Measurements from ENCODE around the gene CDYL.

DNA sequence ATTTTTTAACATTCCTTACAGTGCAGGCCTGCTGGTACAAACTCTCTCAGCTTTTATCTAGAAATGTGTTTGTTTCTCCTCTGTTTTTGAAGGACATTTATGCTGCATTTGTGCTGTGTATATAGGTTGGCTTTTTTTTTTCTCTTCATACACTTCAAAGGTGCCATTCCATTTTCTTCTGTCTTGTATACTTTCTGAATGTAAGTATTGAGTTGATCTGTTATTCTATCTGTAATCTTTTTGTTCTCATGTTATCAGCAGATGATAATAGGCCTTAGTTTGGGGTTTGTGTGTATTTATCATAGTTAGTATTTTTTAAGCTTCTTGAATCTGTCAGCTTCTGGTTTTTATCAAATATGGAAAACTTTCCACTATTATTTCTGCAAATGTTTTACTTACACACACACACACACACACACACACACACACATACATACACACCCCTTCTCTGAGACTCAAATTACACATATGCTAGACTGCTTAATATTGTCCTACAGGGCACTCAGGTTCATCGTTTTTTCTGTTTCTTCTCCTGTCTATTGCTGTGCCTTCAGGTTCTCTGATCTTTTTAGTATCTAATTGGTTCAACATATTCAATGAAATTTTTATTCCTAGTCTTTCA is 153.0 kb downstream of the CDYL start:
- TF ChIP-seq, protein P1, sequence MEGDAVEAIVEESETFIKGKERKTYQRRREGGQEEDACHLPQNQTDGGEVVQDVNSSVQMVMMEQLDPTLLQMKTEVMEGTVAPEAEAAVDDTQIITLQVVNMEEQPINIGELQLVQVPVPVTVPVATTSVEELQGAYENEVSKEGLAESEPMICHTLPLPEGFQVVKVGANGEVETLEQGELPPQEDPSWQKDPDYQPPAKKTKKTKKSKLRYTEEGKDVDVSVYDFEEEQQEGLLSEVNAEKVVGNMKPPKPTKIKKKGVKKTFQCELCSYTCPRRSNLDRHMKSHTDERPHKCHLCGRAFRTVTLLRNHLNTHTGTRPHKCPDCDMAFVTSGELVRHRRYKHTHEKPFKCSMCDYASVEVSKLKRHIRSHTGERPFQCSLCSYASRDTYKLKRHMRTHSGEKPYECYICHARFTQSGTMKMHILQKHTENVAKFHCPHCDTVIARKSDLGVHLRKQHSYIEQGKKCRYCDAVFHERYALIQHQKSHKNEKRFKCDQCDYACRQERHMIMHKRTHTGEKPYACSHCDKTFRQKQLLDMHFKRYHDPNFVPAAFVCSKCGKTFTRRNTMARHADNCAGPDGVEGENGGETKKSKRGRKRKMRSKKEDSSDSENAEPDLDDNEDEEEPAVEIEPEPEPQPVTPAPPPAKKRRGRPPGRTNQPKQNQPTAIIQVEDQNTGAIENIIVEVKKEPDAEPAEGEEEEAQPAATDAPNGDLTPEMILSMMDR (IDR thresholded peaks at IDR 0.05 in 4 of 5, conservative IDR thresholded peaks at IDR 0.05 in 1 of 5) = no peak
- no peak for TF ChIP-seq POLR2A (IDR thresholded peaks at IDR 0.05)

Data from gastrocnemius medialis (tissue), 4 donors.